ENCODE results near the gene DSG3. TPM values are rescaled to one million over a fixed set of nuclear protein-coding genes. Genes with fewer than 3 reads are reported as not detected.

The DSG3 gene
- polyA plus RNA-seq, 1 donor: not detected

Other genes with a start within 250 kb of the DSG3 start
- not detected for gene DSG1, start 129.6 kb upstream of the DSG3 start, polyA plus RNA-seq (ENCODE audit: insufficient read length)
- gene DSG4, start 71.0 kb upstream of the DSG3 start, polyA plus RNA-seq (ENCODE audit: insufficient read length): not detected
- gene DSG2, start 50.4 kb downstream of the DSG3 start, polyA plus RNA-seq (ENCODE audit: insufficient read length): 4.9 TPM
- not detected for gene TTR, start 144.1 kb downstream of the DSG3 start, polyA plus RNA-seq (ENCODE audit: insufficient read length)
- 11.5 TPM for gene B4GALT6, start 236.8 kb downstream of the DSG3 start, polyA plus RNA-seq (ENCODE audit: insufficient read length)

Measured in forelimb muscle (tissue), 1 donor.